ENCODE measurements around the gene CDYL2. TPM values are rescaled to one million over a fixed set of nuclear protein-coding genes. Genes with fewer than 3 reads are reported as not detected.

The CDYL2 gene
- total RNA-seq, 1 donor from 2014 or later, result 5.3 TPM

Other genes with a start within 250 kb of the CDYL2 start
- 36.3 TPM for gene CMC2, start 202.3 kb upstream of the CDYL2 start, total RNA-seq
- gene CENPN, start 202.6 kb upstream of the CDYL2 start, total RNA-seq, result 17.6 TPM
- 30.1 TPM for gene ATMIN, start 231.2 kb upstream of the CDYL2 start, total RNA-seq

All from esophagus mucosa (tissue), 1 donor.